ENCODE measurements around the gene GNB1L.

GNB1L gene

GRCh38 chr22:19871845-19872778, 17.4 kb upstream of the GNB1L start:
- Histone ChIP-seq H3K9ac (ENCODE audit: low read length) (no peak overlapping the region), H3K4me2 (ENCODE audit: low read depth, low read length) (no peak overlapping the region), H3K36me3 (replicated peaks; ENCODE audit: insufficient read depth, low read length) (no peaks in the 10 kb centered on the region), H4K20me1 (ENCODE audit: insufficient read depth, low read length) (no peaks in the 10 kb centered on the region), H3K9me3 (replicated peaks; ENCODE audit: insufficient read depth, low read length) (no peaks in the 10 kb centered on the region), H3K4me3 (ENCODE audit: low read length) (no peak overlapping the region), H2AFZ (ENCODE audit: low read length) (no peak overlapping the region), H3K9me2 (replicated peaks; ENCODE audit: insufficient read depth, low read length) (no peaks in the 10 kb centered on the region), H3K4me1 (ENCODE audit: low read length) (no peaks in the 10 kb centered on the region), H3K27ac (ENCODE audit: low read length) (no peak overlapping the region), H3K27me3 (replicated peaks; ENCODE audit: insufficient read depth, low read length) (no peaks in the 10 kb centered on the region), H3K79me2 (ENCODE audit: low read length) (no peaks in the 10 kb centered on the region), H3F3A (ENCODE audit: insufficient read depth, low read length) (no peaks in the 10 kb centered on the region)
- DNase-seq: no peak
- TF ChIP-seq EZH2 (optimal IDR thresholded peaks at IDR 0.05; ENCODE audit: low read depth, low read length): no peak
- TF ChIP-seq EZH2phosphoT487 (IDR thresholded peaks at IDR 0.05; ENCODE audit: low read length): no peak
- TF ChIP-seq CTCF (IDR thresholded peaks at IDR 0.05; ENCODE audit: low read length): no peak

GRCh38 chr22:19871023-19871844, 16.6 kb upstream of the GNB1L start:
- no peak overlapping the region for H3K4me3 ChIP-seq (ENCODE audit: low read length)
- no peaks in the 10 kb centered on the region for H3K9me3 ChIP-seq (replicated peaks; ENCODE audit: insufficient read depth, low read length)
- TF ChIP-seq EZH2phosphoT487 (IDR thresholded peaks at IDR 0.05; ENCODE audit: low read length): no peak
- TF ChIP-seq CTCF (IDR thresholded peaks at IDR 0.05; ENCODE audit: low read length): no peak
- no peak for TF ChIP-seq EZH2 (optimal IDR thresholded peaks at IDR 0.05; ENCODE audit: low read depth, low read length)
- H4K20me1 ChIP-seq (ENCODE audit: insufficient read depth, low read length): no peaks in the 10 kb centered on the region
- no peaks in the 10 kb centered on the region for H3K36me3 ChIP-seq (replicated peaks; ENCODE audit: insufficient read depth, low read length)
- no peaks in the 10 kb centered on the region for H3K4me1 ChIP-seq (ENCODE audit: low read length)
- no peaks in the 10 kb centered on the region for H3K27me3 ChIP-seq (replicated peaks; ENCODE audit: insufficient read depth, low read length)
- no peaks in the 10 kb centered on the region for H3F3A ChIP-seq (ENCODE audit: insufficient read depth, low read length)
- DNase-seq: no peak
- no peak overlapping the region for H3K4me2 ChIP-seq (ENCODE audit: low read depth, low read length)
- no peak overlapping the region for H2AFZ ChIP-seq (ENCODE audit: low read length)
- H3K79me2 ChIP-seq (ENCODE audit: low read length): no peaks in the 10 kb centered on the region
- no peaks in the 10 kb centered on the region for H3K9me2 ChIP-seq (replicated peaks; ENCODE audit: insufficient read depth, low read length)
- H3K9ac ChIP-seq (ENCODE audit: low read length): no peak overlapping the region
- H3K27ac ChIP-seq (ENCODE audit: low read length): no peak overlapping the region

- no peak for DNase-seq
- no peaks in the 10 kb centered on the region for H3K9me3 ChIP-seq (replicated peaks; ENCODE audit: insufficient read depth, low read length)
- H3F3A ChIP-seq (ENCODE audit: insufficient read depth, low read length): no peaks in the 10 kb centered on the region
- no peaks in the 10 kb centered on the region for H4K20me1 ChIP-seq (ENCODE audit: insufficient read depth, low read length)
- no peaks in the 10 kb centered on the region for H3K9me2 ChIP-seq (replicated peaks; ENCODE audit: insufficient read depth, low read length)
- H3K79me2 ChIP-seq (ENCODE audit: low read length): no peaks in the 10 kb centered on the region
- H3K27me3 ChIP-seq (replicated peaks; ENCODE audit: insufficient read depth, low read length): no peaks in the 10 kb centered on the region
- no peak overlapping the region for H3K4me2 ChIP-seq (ENCODE audit: low read depth, low read length)
- H3K36me3 ChIP-seq (replicated peaks; ENCODE audit: insufficient read depth, low read length): no peaks in the 10 kb centered on the region
- H3K9ac ChIP-seq (ENCODE audit: low read length): no peak overlapping the region
- H3K27ac ChIP-seq (ENCODE audit: low read length): no peak overlapping the region
- H3K4me3 ChIP-seq (ENCODE audit: low read length): no peak overlapping the region
- no peaks in the 10 kb centered on the region for H3K4me1 ChIP-seq (ENCODE audit: low read length)
- TF ChIP-seq CTCF (IDR thresholded peaks at IDR 0.05; ENCODE audit: low read length) (no peak), EZH2 (optimal IDR thresholded peaks at IDR 0.05; ENCODE audit: low read depth, low read length) (no peak), EZH2phosphoT487 (IDR thresholded peaks at IDR 0.05; ENCODE audit: low read length) (no peak)
- H2AFZ ChIP-seq (ENCODE audit: low read length): no peak overlapping the region
Measured at GRCh38 chr22:19870153-19871022, 15.7 kb upstream of the GNB1L start.
